PC-9 (cell line): ENCODE measurements around the gene MPIG6B. TPM values are rescaled to one million over a fixed set of nuclear protein-coding genes. Genes with fewer than 3 reads are reported as not detected.

Source experiments
- BruUV-seq: library from RNA; stranded (reverse); fragments of 400-500 nt; replicated peaks from 2 replicates; lab custom pipeline; 2021; lab: Mats Ljungman, UMichigan
- CTCF ChIA-PET: fragments of 300-600 bp; sonication (Branson Sonifier 250); formaldehyde crosslinking; loops from one replicate; lab custom pipeline; 2022; ENCODE audit warnings: antibody characterized with exemption; lab: Charles Lee
- POLR2A ChIA-PET: fragments of 300-600 bp; sonication (Branson Sonifier 250); formaldehyde crosslinking; loops from one replicate; lab custom pipeline; 2022; ENCODE audit warnings: antibody characterized with exemption; ENCODE audit not compliant: unreplicated experiment; lab: Charles Lee
- DNase-seq, 2 experiments: peaks; one replicate each; pipeline versions ENCODE4 v3.0.0 to v3.0.0-alpha.2; 2015 to 2022; ENCODE audit warnings: mixed read lengths in 1 of 2
- H2AFZ ChIP-seq: fragments of 200-600 bp; sonication (generic); 2 replicates; pipeline ENCODE4 v1.8.1; 2017; ENCODE audit warnings: antibody characterized with exemption
- H3F3A ChIP-seq: fragments of 200-600 bp; sonication (generic); 2 replicates; pipeline ENCODE4 v1.8.1; 2017; ENCODE audit warnings: antibody characterized with exemption, mild to moderate bottlenecking, low read depth; ENCODE audit not compliant: insufficient read depth
- H3K27ac ChIP-seq: fragments of 200-600 bp; sonication (generic); 2 replicates; pipeline ENCODE4 v1.6.1; 2016; ENCODE audit warnings: mixed run types
- H3K27me3 ChIP-seq: fragments of 200-600 bp; sonication (generic); 2 replicates; pipeline ENCODE4 v1.6.1; 2016; ENCODE audit warnings: low read depth, mixed run types; ENCODE audit not compliant: insufficient read depth
- H3K36me3 ChIP-seq: fragments of 200-600 bp; sonication (generic); 2 replicates; pipeline ENCODE4 v1.6.1; 2016; ENCODE audit warnings: low read depth, mixed run types
- H3K4me1 ChIP-seq: fragments of 200-600 bp; sonication (generic); replicated peaks from 2 replicates; pipeline ENCODE4 v1.6.1; 2016; ENCODE audit warnings: mixed run types; ENCODE audit not compliant: insufficient read depth
- H3K4me2 ChIP-seq: fragments of 200-600 bp; sonication (generic); 2 replicates; pipeline ENCODE4 v1.6.1; 2017; ENCODE audit warnings: mixed run types
- H3K4me3 ChIP-seq: fragments of 200-600 bp; sonication (generic); 2 replicates; pipeline ENCODE4 v1.6.1; 2016; ENCODE audit warnings: mixed run types
- H3K79me2 ChIP-seq: fragments of 200-600 bp; sonication (generic); 2 replicates; pipeline ENCODE4 v1.6.1; 2017; ENCODE audit warnings: low read depth, mixed run types
- H3K9me2 ChIP-seq: fragments of 200-600 bp; sonication (generic); 2 replicates; pipeline ENCODE4 v1.8.1; 2017; ENCODE audit warnings: mild to moderate bottlenecking; ENCODE audit not compliant: insufficient read depth
- H3K9me3 ChIP-seq: fragments of 200-600 bp; sonication (generic); 2 replicates; pipeline ENCODE4 v1.8.1; 2016; ENCODE audit warnings: low read depth; ENCODE audit not compliant: insufficient read depth
- H4K20me1 ChIP-seq: fragments of 200-600 bp; sonication (generic); 2 replicates; pipeline ENCODE4 v1.8.1; 2017; ENCODE audit not compliant: insufficient read depth
- EZH2 ChIP-seq: fragments of 200-600 bp; sonication (generic); IDR thresholded peaks from 2 replicates; pipeline ENCODE4 v1.8.0; 2017; ENCODE audit warnings: antibody characterized with exemption, low read depth
- intact Hi-C: fragments of 100-400 bp; cut with micrococcal nuclease; formaldehyde crosslinking; loops from one replicate; pipeline ENCODE4 v1.10.0; 2022; ENCODE audit not compliant: unreplicated experiment
- total RNA-seq: library from RNA; stranded (reverse); gene quantifications from 2 replicates; pipeline ENCODE4 v1.2.3, GENCODE V29; 2021
- TF ChIP-seq, protein P1 (sequence below): fragments of 200-600 bp; sonication (generic); conservative IDR thresholded peaks from 2 replicates; pipeline ENCODE4 v1.6.1; 2017; ENCODE audit warnings: mixed run types, antibody characterized with exemption, mild to moderate bottlenecking, moderate library complexity

Gene MPIG6B
- total RNA-seq, 1 experiment from 2014 or later: 0.59 TPM

DNA sequence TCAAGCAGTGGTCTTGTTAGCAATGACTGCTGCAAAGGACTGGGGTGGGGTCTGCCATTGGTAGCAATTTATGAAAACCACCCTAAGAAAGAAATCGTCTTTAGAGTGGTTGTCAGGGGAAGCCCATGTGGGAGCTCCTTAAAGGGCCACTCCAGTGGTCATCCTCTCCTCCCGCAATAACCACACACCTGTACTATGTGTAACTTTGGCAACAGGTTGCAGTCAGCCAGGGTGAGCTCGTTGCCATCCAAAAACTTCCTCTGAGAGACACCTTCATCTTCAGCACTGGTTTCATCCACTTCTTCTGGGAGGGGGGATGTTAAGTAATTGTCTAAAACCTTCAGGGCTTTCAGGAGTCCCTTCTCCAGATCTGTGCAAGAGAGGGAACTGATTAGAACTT lies 8.9 kb downstream of the MPIG6B start:
- no peak for DNase-seq
- peaks cover 37% of the 10 kb centered on the region for H3K36me3 ChIP-seq
- intact Hi-C loops: loop anchor here (10.0 kb wide), 1 partner anchor 187 kb away; the partner anchor contains the start of genes ATP6V1G2, DDX39B and NFKBIL1
- H3K4me1 ChIP-seq: peaks cover 21% of the 10 kb centered on the region
- H3K4me3 ChIP-seq: no peak overlapping the region
- peaks cover 29% of the 10 kb centered on the region for H4K20me1 ChIP-seq
- H3K9me2 ChIP-seq: no peaks in the 10 kb centered on the region
- BruUV-seq: no TSS peak
- peaks cover 64% of the 10 kb centered on the region for H3F3A ChIP-seq
- CTCF ChIA-PET: no interaction called here
- H3K79me2 ChIP-seq: peaks cover 50% of the 10 kb centered on the region
- no peak overlapping the region for H3K4me2 ChIP-seq
- H3K27ac ChIP-seq: no peak overlapping the region
- H3K9me3 ChIP-seq: no peaks in the 10 kb centered on the region
- TF ChIP-seq, protein P1, sequence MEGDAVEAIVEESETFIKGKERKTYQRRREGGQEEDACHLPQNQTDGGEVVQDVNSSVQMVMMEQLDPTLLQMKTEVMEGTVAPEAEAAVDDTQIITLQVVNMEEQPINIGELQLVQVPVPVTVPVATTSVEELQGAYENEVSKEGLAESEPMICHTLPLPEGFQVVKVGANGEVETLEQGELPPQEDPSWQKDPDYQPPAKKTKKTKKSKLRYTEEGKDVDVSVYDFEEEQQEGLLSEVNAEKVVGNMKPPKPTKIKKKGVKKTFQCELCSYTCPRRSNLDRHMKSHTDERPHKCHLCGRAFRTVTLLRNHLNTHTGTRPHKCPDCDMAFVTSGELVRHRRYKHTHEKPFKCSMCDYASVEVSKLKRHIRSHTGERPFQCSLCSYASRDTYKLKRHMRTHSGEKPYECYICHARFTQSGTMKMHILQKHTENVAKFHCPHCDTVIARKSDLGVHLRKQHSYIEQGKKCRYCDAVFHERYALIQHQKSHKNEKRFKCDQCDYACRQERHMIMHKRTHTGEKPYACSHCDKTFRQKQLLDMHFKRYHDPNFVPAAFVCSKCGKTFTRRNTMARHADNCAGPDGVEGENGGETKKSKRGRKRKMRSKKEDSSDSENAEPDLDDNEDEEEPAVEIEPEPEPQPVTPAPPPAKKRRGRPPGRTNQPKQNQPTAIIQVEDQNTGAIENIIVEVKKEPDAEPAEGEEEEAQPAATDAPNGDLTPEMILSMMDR: no peak
- no peak for TF ChIP-seq EZH2
- POLR2A ChIA-PET: interaction anchor here (0.6 kb wide), 1 partner anchor 15 kb away, joined by 3 read pairs; no protein-coding TSS in a partner anchor
- no peaks in the 10 kb centered on the region for H3K27me3 ChIP-seq
- H2AFZ ChIP-seq: no peak overlapping the region

DNA sequence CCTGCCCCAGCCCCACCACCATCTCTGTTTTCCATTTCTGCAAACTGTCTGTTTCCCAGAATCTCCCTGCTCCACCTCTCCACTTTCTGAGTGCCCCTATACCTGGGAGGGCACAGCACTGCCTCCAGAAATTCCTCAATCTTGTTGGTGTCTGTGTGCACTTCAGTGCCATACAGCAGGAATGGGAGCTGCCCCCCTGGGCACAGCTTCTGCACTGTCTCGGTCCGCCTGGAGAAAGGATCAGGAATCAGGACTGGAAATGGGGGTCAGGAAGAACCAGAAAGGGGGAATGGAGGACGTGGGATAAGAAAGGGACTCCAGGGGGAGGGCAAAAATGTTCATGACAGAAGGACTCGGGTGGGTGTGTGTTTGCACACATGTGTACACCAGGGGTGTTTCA lies 10.6 kb downstream of the MPIG6B start:
- no TSS peak for BruUV-seq
- H3K4me2 ChIP-seq: peak overlapping the region; percentile 83
- H3K4me3 ChIP-seq: peak overlapping the region; percentile 86; the same call in 1 of the 2 replicates
- H3K79me2 ChIP-seq: peaks cover 51% of the 10 kb centered on the region
- TF ChIP-seq EZH2: no peak
- TF ChIP-seq, protein P1: no peak
- peaks cover 71% of the 10 kb centered on the region for H3F3A ChIP-seq
- H4K20me1 ChIP-seq: peaks cover 29% of the 10 kb centered on the region
- POLR2A ChIA-PET: no interaction called here
- H3K27ac ChIP-seq: no peak overlapping the region
- H3K27me3 ChIP-seq: no peaks in the 10 kb centered on the region
- peaks cover 37% of the 10 kb centered on the region for H3K36me3 ChIP-seq
- CTCF ChIA-PET: no interaction called here
- no peaks in the 10 kb centered on the region for H3K9me2 ChIP-seq
- intact Hi-C loops: loop anchor here (2.0 to 10.0 kb wide), 2 partner anchors 59 to 189 kb away; partner anchors contain the start of genes ATP6V1G2, DDX39B and NFKBIL1
- H3K4me1 ChIP-seq: peaks cover 37% of the 10 kb centered on the region
- H2AFZ ChIP-seq: no peak overlapping the region
- DNase-seq: no peak
- no peaks in the 10 kb centered on the region for H3K9me3 ChIP-seq

DNA sequence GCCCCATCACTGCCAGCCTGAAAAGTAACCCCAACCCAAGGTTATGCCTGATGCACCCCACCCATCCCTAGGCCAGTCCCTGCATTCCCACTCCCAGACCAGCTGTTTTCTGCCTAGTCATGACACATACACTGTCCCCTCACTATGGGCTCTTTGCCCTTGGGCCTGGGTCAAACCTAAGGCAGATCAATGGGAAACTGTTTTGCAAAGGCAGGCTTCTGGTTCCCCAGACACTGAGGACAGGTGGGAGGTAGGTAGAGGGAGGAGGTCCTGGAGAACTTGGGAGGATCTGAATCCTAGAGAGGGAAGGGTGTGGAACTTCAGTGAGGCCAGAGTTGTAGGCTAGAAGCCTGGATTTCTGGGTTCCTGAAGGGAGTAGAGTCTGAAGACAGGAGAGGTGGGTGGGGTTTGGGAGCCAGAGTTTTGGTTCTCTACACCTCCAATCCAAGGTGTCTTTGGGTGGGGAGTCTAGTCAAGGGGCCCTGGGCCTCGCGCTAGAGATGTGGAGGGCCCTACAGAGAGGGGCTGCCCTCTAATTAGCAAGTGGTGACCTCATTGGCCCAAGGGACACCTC lies 11.2 kb downstream of the MPIG6B start:
- H3K36me3 ChIP-seq: peaks cover 37% of the 10 kb centered on the region
- DNase-seq: no peak
- peak overlapping the region; percentile 86 for H3K4me3 ChIP-seq
- H3F3A ChIP-seq: peaks cover 75% of the 10 kb centered on the region
- POLR2A ChIA-PET: interaction anchor here (0.6 kb wide), 1 partner anchor 153 kb away, joined by 4 read pairs; no protein-coding TSS in a partner anchor
- peaks cover 38% of the 10 kb centered on the region for H3K4me1 ChIP-seq
- intact Hi-C loops: loop anchor here (2.0 to 10.0 kb wide), 2 partner anchors 58 to 190 kb away; partner anchors contain the start of genes ATP6V1G2, DDX39B and NFKBIL1
- no peak for TF ChIP-seq EZH2
- TF ChIP-seq, protein P1: no peak
- H3K27me3 ChIP-seq: no peaks in the 10 kb centered on the region
- BruUV-seq: no TSS peak
- H4K20me1 ChIP-seq: peaks cover 29% of the 10 kb centered on the region
- H3K9me3 ChIP-seq: no peaks in the 10 kb centered on the region
- CTCF ChIA-PET: no interaction called here
- no peak overlapping the region for H2AFZ ChIP-seq
- peaks cover 51% of the 10 kb centered on the region for H3K79me2 ChIP-seq
- peak overlapping the region; percentile 73 for H3K27ac ChIP-seq
- no peaks in the 10 kb centered on the region for H3K9me2 ChIP-seq
- H3K4me2 ChIP-seq: peak overlapping the region; percentile 83
